ENCODE results near the gene ZNF710.

Gene ZNF710

GRCh38 chr15:90080818-90081393 is 79.8 kb downstream of the ZNF710 start:
- DNase-seq (ENCODE audit: low read depth), result no peak

- no peak for DNase-seq (ENCODE audit: low read depth)
Measured at GRCh38 chr15:90082140-90082715, 81.1 kb downstream of the ZNF710 start.

DNA sequence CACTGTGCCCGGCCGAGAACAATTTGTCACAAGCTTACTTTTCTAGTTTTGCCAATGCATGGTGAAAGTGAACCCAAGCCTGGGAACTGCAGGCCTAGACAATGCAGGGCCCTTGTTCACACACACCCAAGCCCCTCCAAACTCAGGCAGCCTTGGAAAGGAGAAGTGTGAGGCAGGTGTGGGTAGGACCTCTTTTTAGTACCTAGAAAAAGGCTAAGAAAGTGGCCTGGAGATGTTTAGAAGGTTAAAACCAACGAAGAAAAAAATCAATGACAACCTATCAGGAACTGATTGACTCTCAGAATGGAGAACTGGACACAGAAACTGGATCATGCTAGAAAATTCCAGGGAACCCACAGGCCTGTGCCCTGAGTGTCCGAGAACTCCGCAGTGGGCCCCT is 82.3 kb downstream of the ZNF710 start:
- no peak for DNase-seq (ENCODE audit: low read depth)

- DNase-seq (ENCODE audit: low read depth), result no peak
Measured at GRCh38 chr15:90083954-90084607, 83.0 kb downstream of the ZNF710 start.

GRCh38 chr15:90084876-90085423 is 83.8 kb downstream of the ZNF710 start:
- DNase-seq (ENCODE audit: low read depth), result no peak

DNA sequence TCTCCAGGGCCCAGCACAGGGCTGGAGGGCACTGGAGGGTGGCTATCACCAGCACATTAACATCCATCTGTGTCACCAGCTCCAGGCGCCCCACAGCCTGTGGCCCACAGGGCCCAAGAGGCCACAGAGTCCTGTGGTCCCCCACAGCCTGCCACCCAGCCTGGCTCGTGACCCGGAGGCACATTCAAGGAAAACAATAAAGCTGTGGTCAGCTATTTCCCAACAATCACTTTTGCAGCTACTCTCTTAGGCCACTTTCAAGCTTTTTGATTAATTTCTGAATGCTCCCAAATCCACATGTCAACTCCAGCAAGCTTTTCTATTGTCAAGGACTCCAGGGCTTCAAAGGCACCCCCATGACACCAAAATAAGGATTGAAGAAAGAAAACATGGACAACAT is 84.4 kb downstream of the ZNF710 start:
- no peak for DNase-seq (ENCODE audit: low read depth)

DNA sequence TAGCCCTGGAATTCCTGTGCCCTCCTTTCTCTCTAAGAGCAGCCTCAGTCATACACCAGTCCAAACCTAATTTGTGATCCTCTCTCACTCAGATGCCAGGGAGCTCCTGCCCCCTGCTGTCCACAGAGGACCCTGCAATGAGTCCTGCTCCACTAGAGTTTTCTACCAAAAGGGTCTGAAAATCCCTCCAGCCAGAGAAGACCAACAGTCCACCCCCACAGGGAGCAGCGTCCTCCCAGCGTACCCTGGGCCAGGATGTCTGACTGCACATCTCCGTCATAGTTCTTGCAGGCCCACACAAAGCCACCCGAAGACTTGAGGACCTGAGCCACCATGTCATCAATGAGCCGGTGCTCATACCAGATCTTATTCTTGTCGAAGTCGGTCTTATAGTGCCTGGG is 85.7 kb downstream of the ZNF710 start:
- DNase-seq (ENCODE audit: low read depth), result no peak

GRCh38 chr15:90087454-90088154 is 86.5 kb downstream of the ZNF710 start:
- DNase-seq (ENCODE audit: low read depth), result no peak

DNA sequence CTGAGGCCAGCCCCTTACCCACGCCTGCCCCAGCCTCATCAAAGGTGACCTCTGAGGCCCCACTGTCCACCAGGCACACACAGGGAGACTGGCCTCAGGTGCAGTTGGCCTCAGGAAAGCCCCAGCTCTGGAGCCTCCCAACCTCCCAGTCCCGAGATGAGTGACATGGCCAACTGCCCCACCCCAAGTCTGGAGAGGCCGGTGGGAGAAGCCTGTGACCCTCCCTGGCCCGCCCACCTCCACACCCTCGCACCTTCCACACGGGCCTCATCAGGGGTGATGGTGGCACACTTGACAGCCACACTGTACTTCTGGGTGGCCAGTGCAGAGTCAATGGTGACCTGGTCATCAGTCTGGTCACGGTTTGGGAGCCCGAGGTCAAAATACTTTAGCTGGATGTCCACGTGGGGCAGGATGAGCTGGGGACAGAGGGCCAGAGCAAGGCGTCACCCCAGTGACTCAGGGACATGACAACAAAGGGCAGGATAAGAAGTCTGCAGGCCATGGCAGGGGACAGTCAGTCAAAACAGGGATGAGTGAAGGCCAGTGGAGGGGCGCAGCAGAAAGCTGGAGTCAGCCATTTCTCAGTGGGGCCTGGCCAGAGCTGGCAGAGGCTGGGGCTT is 89.2 kb downstream of the ZNF710 start:
- DNase-seq (ENCODE audit: low read depth), result no peak

DNA sequence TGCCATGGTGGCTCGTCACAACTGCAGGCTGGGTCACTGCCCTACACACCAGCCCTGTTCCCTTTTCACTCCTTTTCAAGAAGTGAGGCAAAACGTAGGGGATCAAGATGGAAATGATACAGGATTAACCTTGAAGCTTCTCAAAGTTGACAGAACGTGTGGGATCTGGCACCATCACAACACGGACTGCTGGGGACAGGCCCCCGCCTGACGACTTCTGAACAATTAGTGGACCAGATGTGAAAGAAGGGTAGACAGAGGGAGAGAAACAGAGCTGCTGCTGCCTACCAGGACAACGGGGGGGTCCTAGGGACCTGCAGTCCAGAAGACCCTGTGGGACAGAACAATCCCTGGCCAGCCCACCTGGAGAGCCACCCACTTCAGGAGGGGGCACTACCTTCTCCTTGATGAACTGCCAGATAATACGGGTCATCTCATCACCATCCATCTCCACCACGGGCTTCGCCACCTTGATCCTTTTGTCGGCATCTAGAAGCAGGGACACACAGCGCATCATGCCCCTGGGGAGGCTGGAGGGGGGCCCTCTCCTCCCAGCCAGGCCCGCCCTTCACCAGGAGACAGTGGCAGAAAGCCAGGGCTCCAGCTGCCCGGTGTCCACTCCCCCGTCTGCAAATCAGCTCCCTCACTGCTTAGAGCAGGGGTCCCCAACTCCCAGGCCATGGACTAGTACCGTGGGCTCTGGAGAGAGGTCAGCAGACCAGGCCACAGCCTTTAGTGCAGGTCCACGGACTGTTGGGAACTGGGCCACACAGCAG is 90.2 kb downstream of the ZNF710 start:
- DNase-seq (ENCODE audit: low read depth), result no peak

DNA sequence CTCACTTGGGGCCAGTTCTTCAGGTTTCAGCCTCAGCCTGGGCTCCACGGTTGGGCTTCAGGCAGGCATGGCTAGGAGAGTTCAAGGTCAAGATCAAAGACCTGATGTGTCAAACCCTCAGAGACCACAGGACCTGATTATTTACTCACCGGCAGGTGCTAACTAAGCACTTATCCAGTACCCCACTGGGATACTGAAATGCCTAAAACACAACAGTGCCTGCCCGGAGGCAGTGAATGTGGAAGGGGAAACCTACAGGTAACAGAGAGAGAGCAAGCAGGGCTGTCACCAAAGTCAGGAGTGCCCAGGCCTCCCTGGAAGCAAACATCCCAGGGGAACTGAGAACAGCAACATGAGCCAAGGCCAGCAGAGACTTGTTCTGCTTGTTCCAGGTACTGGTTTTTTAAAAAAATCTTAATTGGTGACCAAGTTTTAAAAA is 94.4 kb downstream of the ZNF710 start:
- no peak for DNase-seq (ENCODE audit: low read depth)

DNA sequence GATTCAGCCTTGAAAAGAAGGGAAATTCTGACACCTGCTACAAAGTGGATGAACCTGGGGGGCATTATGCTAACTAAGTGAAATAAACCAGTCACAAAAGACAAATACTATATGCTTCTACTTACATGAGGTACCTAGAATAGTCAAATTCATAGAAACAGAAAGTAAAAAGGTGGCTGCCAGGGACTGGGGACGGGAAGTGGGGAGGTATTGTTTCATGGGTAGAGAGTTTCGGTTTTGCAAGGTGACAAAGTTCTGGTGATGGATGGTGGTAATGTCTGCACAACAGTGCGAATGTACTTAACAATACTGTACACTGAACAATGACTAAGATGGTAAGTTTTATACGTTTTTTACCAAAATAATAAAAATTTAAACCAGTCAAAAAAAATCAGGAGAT is 96.4 kb downstream of the ZNF710 start:
- DNase-seq (ENCODE audit: low read depth), result peak; percentile 58

DNA sequence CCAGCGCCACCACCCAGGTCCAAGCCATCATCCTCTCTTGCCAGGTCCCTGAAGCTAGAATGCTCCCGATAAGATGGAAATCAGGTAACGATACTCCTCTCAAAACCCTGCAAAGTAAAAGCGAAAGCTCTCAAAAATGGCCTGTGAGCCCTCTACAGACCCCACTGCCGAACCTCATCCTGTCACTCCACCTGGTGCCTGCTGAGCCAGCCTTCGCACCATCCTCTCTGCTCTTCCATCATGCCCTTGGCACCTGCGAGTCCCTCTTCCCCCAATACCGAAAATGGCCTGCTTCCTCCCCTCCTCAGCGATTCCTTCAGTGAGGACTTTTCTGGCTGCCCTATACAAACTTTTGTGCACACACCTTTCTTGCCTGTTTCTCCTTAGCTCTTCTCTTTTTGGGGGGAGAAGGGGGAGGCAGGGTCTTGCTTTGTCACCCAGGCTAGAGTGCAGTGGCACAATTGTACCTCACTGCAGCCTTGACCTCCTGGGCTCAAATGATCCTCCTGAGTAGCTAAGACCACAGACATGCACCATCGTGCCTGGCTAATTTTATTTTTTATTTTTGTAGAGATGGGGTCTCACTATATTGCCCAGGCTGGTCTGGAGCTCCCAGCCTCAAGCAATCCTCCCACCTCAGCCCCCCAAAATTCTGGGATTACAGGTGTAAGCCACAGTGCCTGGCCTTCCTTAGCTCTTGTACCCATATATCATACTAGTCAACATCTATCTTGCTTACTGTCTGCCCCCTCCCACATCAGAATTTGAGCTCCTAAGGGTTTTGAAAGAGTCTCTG is 98.1 kb downstream of the ZNF710 start:
- DNase-seq (ENCODE audit: low read depth), result no peak

DNA sequence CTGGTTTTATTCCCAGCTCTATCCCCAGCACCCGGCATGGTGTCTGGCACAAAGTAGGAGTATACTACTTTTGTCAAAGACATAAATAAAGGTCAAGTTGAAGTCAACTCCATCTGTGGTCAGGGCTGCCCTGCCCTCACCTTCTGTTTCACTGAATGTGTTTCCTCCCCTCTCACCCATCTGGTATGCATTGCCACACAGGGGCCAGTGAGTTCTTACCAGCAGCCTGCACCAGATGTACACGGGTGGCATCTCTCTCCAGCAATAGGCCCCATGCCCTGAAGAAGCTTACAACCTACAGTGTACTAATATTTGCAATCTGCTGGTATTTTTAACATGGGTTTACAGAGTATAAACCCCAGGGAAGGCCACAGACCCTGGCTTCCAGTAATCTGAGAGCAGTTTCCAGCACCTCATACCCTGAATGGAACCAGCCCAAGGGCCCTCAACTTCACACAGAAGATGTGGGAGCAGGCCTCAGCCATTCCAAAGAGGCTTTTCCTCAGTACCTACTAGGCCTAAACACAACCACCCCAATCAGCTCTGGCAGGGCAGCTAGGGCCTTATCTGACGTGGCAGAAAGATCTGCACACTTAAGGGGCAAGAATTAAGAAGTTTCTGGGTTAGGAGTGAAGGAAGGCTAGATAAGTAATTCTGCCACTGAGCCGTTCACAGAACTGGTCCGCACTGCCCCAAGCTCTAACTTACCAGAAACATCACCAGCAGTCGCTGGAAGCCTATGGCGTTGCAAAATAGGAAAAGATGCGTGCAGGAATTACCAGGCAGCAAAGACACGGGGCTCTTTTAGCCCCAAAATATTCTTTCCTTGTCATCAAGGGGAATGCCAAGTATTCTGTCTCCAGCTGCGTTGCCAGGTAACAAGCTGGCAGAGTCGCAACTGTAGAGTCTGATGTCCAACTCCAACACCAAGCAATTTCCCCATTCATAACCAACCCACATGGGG is 99.0 kb downstream of the ZNF710 start:
- DNase-seq (ENCODE audit: low read depth), result no peak

DNA sequence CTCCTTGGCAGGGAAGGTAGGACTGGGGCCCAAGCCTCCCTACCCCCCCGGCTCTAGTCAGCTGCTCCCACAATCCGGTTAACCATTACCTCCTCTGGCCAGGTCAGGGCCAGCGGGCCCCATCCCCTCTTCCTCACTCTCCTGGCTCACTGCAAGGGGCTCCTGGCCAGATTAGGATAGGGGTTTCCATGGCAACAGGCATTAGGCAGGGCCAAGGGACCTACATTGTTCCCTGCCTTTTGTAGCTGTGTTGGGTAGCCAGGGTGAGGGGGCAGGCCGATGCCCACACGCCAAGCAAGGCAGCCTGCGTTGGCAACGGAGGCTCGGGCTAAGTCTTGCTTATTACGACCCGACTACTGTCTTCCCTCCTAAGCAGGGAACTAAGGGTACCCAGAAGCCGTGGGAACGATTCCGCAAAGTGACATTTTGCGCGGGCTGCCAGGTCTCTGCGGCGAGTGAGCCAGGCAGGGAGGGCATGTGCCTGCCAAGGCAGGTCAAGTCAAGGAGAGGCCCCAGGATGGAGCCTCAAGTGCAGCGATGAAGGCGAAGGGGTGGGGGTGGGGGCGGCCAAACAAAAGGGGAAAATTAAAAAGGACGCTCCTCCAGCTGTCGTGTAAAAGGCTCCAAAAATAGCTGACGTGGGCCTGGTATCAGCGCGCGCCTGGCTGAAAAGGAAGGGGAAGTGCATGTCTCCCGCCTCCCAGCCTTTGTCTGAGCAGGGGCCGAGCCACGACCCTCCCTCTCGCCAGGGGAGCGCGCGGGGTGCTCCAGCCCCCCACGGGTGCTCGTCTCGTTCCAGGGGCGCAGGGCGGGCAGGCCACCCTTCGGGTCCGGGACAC is 100.2 kb downstream of the ZNF710 start:
- no peak for DNase-seq (ENCODE audit: low read depth)

DNA sequence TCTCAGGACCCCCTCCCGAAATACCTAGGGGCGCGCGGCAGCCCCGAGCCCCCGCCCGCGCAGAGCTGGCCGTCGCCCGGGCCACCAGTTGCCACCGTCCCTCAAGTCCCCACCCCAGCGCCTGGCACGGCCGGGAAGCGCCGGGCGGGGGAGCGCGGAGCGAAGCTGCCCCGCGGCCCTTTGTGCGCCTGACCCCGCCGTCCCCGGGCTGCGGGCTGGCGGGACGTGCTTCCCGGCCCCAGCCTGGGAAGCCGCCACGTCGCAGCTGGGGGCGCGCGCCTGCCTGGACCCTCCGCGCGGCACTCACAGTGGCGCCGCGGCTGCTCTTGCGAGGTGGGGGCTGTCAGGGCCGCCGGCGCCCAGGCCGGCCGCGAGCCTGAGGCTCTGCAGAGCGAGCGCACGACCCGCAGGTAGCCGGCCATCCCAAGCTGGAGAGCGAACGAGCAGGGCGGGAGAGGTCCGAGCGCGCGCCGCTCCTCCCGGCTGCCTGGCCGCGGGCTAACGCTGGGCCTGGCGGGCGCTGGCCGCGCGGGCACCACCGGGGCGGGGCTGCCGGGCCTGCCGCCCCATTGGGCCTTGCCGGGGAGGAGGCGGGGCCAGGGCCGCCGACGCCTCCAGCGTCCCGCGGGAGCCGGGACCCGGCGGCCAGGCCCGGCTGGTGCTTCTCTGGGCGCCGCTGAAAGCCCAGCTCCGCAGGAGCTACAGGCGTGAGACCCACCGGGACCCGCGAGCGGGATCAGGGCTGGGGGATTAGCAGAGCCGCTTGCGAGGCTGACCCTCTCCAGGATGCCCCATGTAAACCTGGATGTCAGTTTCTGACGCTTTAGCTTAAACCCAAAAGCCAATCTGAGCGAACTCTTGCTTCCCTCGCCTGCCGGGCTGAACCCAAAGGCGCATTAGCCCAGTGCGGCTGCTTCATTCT is 101.1 kb downstream of the ZNF710 start, which contains the start of gene IDH2:
TSS of gene IDH2 (minus strand) at position 500 of the 922 bp plus-strand sequence. CDS start at position 422, 78 bp downstream.
- peak; percentile 56 for DNase-seq (ENCODE audit: low read depth)

DNA sequence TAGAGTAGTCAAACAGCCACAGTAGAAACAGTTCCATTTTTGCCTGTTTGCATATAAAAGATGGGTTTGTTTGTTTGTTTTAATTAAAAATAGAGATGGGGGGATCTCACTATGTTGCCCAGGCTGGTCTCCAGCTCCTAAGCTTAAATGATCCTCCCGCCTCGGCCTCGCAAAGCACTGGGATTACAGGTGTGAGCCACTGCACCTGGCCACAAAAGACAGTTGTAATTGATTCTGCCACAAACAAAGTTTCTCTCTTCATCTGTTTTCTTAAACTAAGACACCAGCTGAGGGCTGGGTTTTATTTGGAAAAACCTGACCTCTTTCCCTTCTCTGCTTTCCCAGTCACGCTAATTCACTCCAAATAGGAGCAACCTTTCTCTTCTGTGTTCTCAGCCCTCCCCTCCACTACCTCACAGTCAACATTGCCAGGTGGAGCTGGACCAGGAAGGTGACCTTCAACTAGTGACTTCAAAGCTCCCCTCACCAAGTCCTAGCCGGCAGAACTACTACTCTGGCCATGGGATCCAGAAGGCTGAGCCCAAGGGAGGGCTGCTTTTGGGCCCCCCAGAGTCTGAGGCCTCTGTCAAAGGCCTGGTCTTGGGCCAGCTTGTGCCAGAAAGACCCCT is 102.7 kb downstream of the ZNF710 start:
- no peak for DNase-seq (ENCODE audit: low read depth)

All from activated gamma-delta T cell treated with anti-CD3 and anti-CD28 coated beads, Interleukin-2, amount 50 U/mL, for 16 hours (primary cell).